Mucosa of stomach (tissue), 1 donor: ENCODE results near the gene SLC22A23.
A peak's percentile ranks its signal among the peaks of the same experiment; 100 is the strongest.

Experiments
- H3K27me3 ChIP-seq: one replicate; pipeline ENCODE4 v1.7.0; 2013; ENCODE audit warnings: mild to moderate bottlenecking, low read length; ENCODE audit not compliant: control insufficient read depth, insufficient read depth
- H3K36me3 ChIP-seq: one replicate; pipeline ENCODE4 v1.7.0; 2013; ENCODE audit warnings: low read length; ENCODE audit not compliant: control insufficient read depth, insufficient read depth
- H3K4me1 ChIP-seq: one replicate; pipeline ENCODE4 v1.7.0; 2013; ENCODE audit warnings: mild to moderate bottlenecking, low read length; ENCODE audit not compliant: control insufficient read depth, insufficient read depth
- H3K4me3 ChIP-seq: one replicate; pipeline ENCODE4 v1.7.0; 2013; ENCODE audit warnings: low read length
- H3K9ac ChIP-seq: one replicate; pipeline ENCODE4 v1.7.0; 2013; ENCODE audit warnings: mild to moderate bottlenecking, low read length, moderate library complexity
- H3K9me3 ChIP-seq: one replicate; pipeline ENCODE4 v1.7.0; 2013; ENCODE audit warnings: mild to moderate bottlenecking, low read length, moderate library complexity; ENCODE audit not compliant: control insufficient read depth
- donor health status: Pancreatic carcinoma.

Gene SLC22A23

GRCh38 chr6:3235486-3235885 is 221.4 kb downstream of the SLC22A23 start:
- no peak overlapping the region for H3K4me3 ChIP-seq
- no peaks in the 10 kb centered on the region for H3K9me3 ChIP-seq
- H3K4me1 ChIP-seq, result peaks cover 14% of the 10 kb centered on the region
- no peaks in the 10 kb centered on the region for H3K36me3 ChIP-seq
- no peak overlapping the region for H3K9ac ChIP-seq
- H3K27me3 ChIP-seq, result peaks cover 48% of the 10 kb centered on the region

GRCh38 chr6:3233904-3234303 is 222.9 kb downstream of the SLC22A23 start:
- H3K4me3 ChIP-seq, result no peak overlapping the region
- H3K36me3 ChIP-seq, result no peaks in the 10 kb centered on the region
- H3K9ac ChIP-seq, result no peak overlapping the region
- peaks cover 29% of the 10 kb centered on the region for H3K4me1 ChIP-seq
- H3K27me3 ChIP-seq, result peaks cover 64% of the 10 kb centered on the region
- no peaks in the 10 kb centered on the region for H3K9me3 ChIP-seq

GRCh38 chr6:3233321-3233720 is 223.5 kb downstream of the SLC22A23 start:
- Histone ChIP-seq H3K27me3 (peaks cover 67% of the 10 kb centered on the region), H3K36me3 (no peaks in the 10 kb centered on the region)

GRCh38 chr6:3232017-3232945 is 224.6 kb downstream of the SLC22A23 start:
- Histone ChIP-seq H3K9me3 (no peaks in the 10 kb centered on the region), H3K36me3 (no peaks in the 10 kb centered on the region), H3K9ac (peak overlapping the region; percentile 59), H3K4me3 (no peak overlapping the region), H3K27me3 (peaks cover 70% of the 10 kb centered on the region), H3K4me1 (peaks cover 44% of the 10 kb centered on the region)

More at GRCh38 chr6:3233321-3233720, 223.5 kb downstream of the SLC22A23 start:
- Histone ChIP-seq H3K9me3 (no peaks in the 10 kb centered on the region), H3K4me3 (no peak overlapping the region), H3K4me1 (peaks cover 33% of the 10 kb centered on the region), H3K9ac (no peak overlapping the region)

- Histone ChIP-seq H3K9me3 (no peaks in the 10 kb centered on the region), H3K9ac (peak overlapping the region; percentile 59), H3K27me3 (peaks cover 78% of the 10 kb centered on the region), H3K4me3 (peak overlapping the region; percentile 49), H3K36me3 (no peaks in the 10 kb centered on the region), H3K4me1 (peaks cover 52% of the 10 kb centered on the region)
Observed at GRCh38 chr6:3231247-3232016, 225.4 kb downstream of the SLC22A23 start.

- Histone ChIP-seq H3K36me3 (no peaks in the 10 kb centered on the region), H3K9ac (peak overlapping the region; percentile 59), H3K27me3 (peaks cover 84% of the 10 kb centered on the region), H3K4me3 (peak overlapping the region; percentile 49), H3K9me3 (no peaks in the 10 kb centered on the region), H3K4me1 (peaks cover 53% of the 10 kb centered on the region)
Observed at GRCh38 chr6:3230900-3231246, 226.0 kb downstream of the SLC22A23 start.

GRCh38 chr6:3230256-3230882 is 226.5 kb downstream of the SLC22A23 start:
- H3K9ac ChIP-seq, result no peak overlapping the region
- peaks cover 53% of the 10 kb centered on the region for H3K4me1 ChIP-seq
- H3K9me3 ChIP-seq, result no peaks in the 10 kb centered on the region
- peaks cover 87% of the 10 kb centered on the region for H3K27me3 ChIP-seq
- H3K4me3 ChIP-seq, result no peak overlapping the region
- no peaks in the 10 kb centered on the region for H3K36me3 ChIP-seq

GRCh38 chr6:3229566-3230178 is 227.2 kb downstream of the SLC22A23 start:
- H3K9ac ChIP-seq, result peak overlapping the region; percentile 8

GRCh38 chr6:3228771-3229565 is 227.9 kb downstream of the SLC22A23 start:
- no peak overlapping the region for H3K4me3 ChIP-seq

More at GRCh38 chr6:3229566-3230178, 227.2 kb downstream of the SLC22A23 start:
- Histone ChIP-seq H3K4me3 (no peak overlapping the region), H3K27me3 (peaks cover 87% of the 10 kb centered on the region), H3K36me3 (no peaks in the 10 kb centered on the region), H3K4me1 (peaks cover 53% of the 10 kb centered on the region), H3K9me3 (no peaks in the 10 kb centered on the region)

GRCh38 chr6:3228046-3228671 is 228.7 kb downstream of the SLC22A23 start:
- Histone ChIP-seq H3K9me3 (no peaks in the 10 kb centered on the region), H3K4me1 (peaks cover 53% of the 10 kb centered on the region), H3K4me3 (no peak overlapping the region), H3K36me3 (no peaks in the 10 kb centered on the region), H3K27me3 (peaks cover 75% of the 10 kb centered on the region), H3K9ac (peak overlapping the region; percentile 37)

More at GRCh38 chr6:3228771-3229565, 227.9 kb downstream of the SLC22A23 start:
- Histone ChIP-seq H3K9me3 (no peaks in the 10 kb centered on the region), H3K27me3 (peaks cover 82% of the 10 kb centered on the region), H3K36me3 (no peaks in the 10 kb centered on the region), H3K4me1 (peaks cover 53% of the 10 kb centered on the region), H3K9ac (peak overlapping the region; percentile 8)
